Endothelial cell of umbilical vein (primary cell): ENCODE measurements around the gene TOB1. TPM values are rescaled to one million over a fixed set of nuclear protein-coding genes. Genes with fewer than 3 reads are reported as not detected.

ENCODE experiments used
- BruUV-seq: library from RNA; stranded (reverse); fragments of 400-500 nt; replicated peaks from 2 replicates; lab custom pipeline; 2021; lab: Mats Ljungman, UMichigan
- CTCF ChIA-PET: fragments of 300-600, 350-600 bp; sonication (Branson Sonifier 250); formaldehyde crosslinking; loops from one replicate; lab custom pipeline; 2021; ENCODE audit warnings: antibody characterized with exemption, inconsistent platforms; lab: Charles Lee
- POLR2A ChIA-PET: fragments of 300-600, 350-600 bp; sonication (Branson Sonifier 250); formaldehyde crosslinking; loops from one replicate; lab custom pipeline; 2021; ENCODE audit warnings: antibody characterized with exemption, inconsistent platforms; lab: Charles Lee
- DNase-seq: peaks from one replicate; pipeline ENCODE4 v3.0.0-alpha.2; 2011; ENCODE audit warnings: low read depth, low spot score
- FAIRE-seq: peaks from 2 replicates; lab custom pipeline; 2011; peaks lifted over from hg19 to GRCh38; lab: Jason Lieb, UNC
- H2AFZ ChIP-seq: 2 replicates; pipeline ENCODE4 v1.6.0; 2012; ENCODE audit warnings: low read depth, low read length, control low read depth, inconsistent platforms
- H3K27ac ChIP-seq: 2 replicates; pipeline ENCODE4 v1.5.1; 2011; ENCODE audit warnings: low read depth, mild to moderate bottlenecking, control low read depth, low read length, moderate library complexity; ENCODE audit not compliant: insufficient read depth
- H3K27me3 ChIP-seq, 2 experiments: 2 replicates each; pipeline versions ENCODE4 v1.6.0 to v1.6.1; 2011; ENCODE audit warnings: low read length in 2 of 2, mixed read lengths in 1 of 2; ENCODE audit not compliant: control insufficient read depth in 2 of 2, insufficient read depth in 2 of 2
- H3K36me3 ChIP-seq, 2 experiments: 2 replicates in 1 of 2; 3 replicates in 1 of 2; pipeline ENCODE4 v1.5.1; 2011; ENCODE audit warnings: low read length in 2 of 2, mild to moderate bottlenecking in 1 of 2, moderate library complexity in 1 of 2; ENCODE audit not compliant: control insufficient read depth in 2 of 2, insufficient read depth in 2 of 2; ENCODE audit errors: extremely low read depth in 1 of 2
- H3K4me1 ChIP-seq: 3 replicates; pipeline ENCODE4 v1.5.1; 2011; ENCODE audit warnings: mild to moderate bottlenecking, low read length; ENCODE audit not compliant: control insufficient read depth, insufficient read depth; ENCODE audit errors: extremely low read depth
- H3K4me2 ChIP-seq: 2 replicates; pipeline ENCODE4 v1.6.1; 2011; ENCODE audit warnings: low read length, control low read depth, mixed read lengths; ENCODE audit not compliant: insufficient read depth
- H3K4me3 ChIP-seq, 3 experiments: fragments of 200-600 bp in 1 of 3; sonication (generic), shearing (Covaris generic) in 1 of 3; replicated peaks in 1 of 3; 2 replicates each; pipeline ENCODE4 v1.5.1; 2011 to 2016; ENCODE audit warnings: control low read depth in 3 of 3, low read length in 3 of 3, mild to moderate bottlenecking in 2 of 3, inconsistent platforms in 1 of 3, low read depth in 1 of 3, moderate library complexity in 1 of 3; ENCODE audit not compliant: insufficient read depth in 1 of 3
- H3K79me2 ChIP-seq: 2 replicates; pipeline ENCODE4 v1.6.0; 2012; ENCODE audit warnings: low read length, inconsistent platforms; ENCODE audit not compliant: control insufficient read depth, insufficient read depth
- H3K9ac ChIP-seq: replicated peaks from 2 replicates; pipeline ENCODE3; 2011; ENCODE audit warnings: low read length, control low read depth; ENCODE audit not compliant: insufficient read depth; ENCODE audit errors: extremely low read depth
- H3K9me1 ChIP-seq: replicated peaks from 3 replicates; pipeline ENCODE4 v1.6.0; 2011; ENCODE audit warnings: mild to moderate bottlenecking, low read length; ENCODE audit not compliant: control insufficient read depth, insufficient read depth; ENCODE audit errors: extremely low read depth
- H3K9me3 ChIP-seq: replicated peaks from 2 replicates; pipeline ENCODE4 v1.5.1; 2012; ENCODE audit warnings: low read length, inconsistent platforms; ENCODE audit not compliant: control insufficient read depth, insufficient read depth
- H4K20me1 ChIP-seq: replicated peaks from 2 replicates; pipeline ENCODE3; 2011; ENCODE audit warnings: mild to moderate bottlenecking, low read length; ENCODE audit not compliant: control insufficient read depth, insufficient read depth; ENCODE audit errors: extremely low read depth
- CTCF ChIP-seq, 2 donors: IDR thresholded peaks; 1 replicate in 1 of 2; 2 replicates in 1 of 2; pipeline ENCODE4 v1.5.1; 2011; ENCODE audit warnings: low read length in 2 of 2, mild to moderate bottlenecking in 2 of 2, moderate library complexity in 2 of 2, control low read depth in 1 of 2, inconsistent platforms in 1 of 2, low read depth in 1 of 2; ENCODE audit not compliant: insufficient read depth in 1 of 2; ENCODE audit errors: extremely low read depth in 1 of 2
- EZH2 ChIP-seq: IDR thresholded peaks from 2 replicates; pipeline ENCODE4 v1.6.1; 2012; ENCODE audit warnings: borderline replicate concordance, low read depth, mild to moderate bottlenecking, moderate library complexity, low read length, inconsistent platforms; ENCODE audit not compliant: severe bottlenecking
- FOS ChIP-seq: IDR thresholded peaks from 2 replicates; pipeline ENCODE4 v1.6.1; 2011; ENCODE audit warnings: mild to moderate bottlenecking, low read length, moderate library complexity, borderline replicate concordance; ENCODE audit not compliant: insufficient read depth
- GATA2 ChIP-seq: IDR thresholded peaks from 2 replicates; pipeline ENCODE4 v1.7.0; 2011; ENCODE audit warnings: low read depth, mild to moderate bottlenecking, moderate library complexity, mixed read lengths, low read length; ENCODE audit not compliant: insufficient read length, insufficient read depth
- JUN ChIP-seq: IDR thresholded peaks from 2 replicates; pipeline ENCODE4 v1.6.1; 2011; ENCODE audit warnings: borderline replicate concordance, low read depth; ENCODE audit not compliant: insufficient read length, insufficient read depth
- MYC ChIP-seq: IDR thresholded peaks from one replicate; pipeline ENCODE4 v1.6.1; 2011; ENCODE audit warnings: mild to moderate bottlenecking, low read depth, low read length
- POLR2A ChIP-seq: IDR thresholded peaks from 2 replicates; pipeline ENCODE4 v1.6.1; 2012; ENCODE audit warnings: low read depth, mild to moderate bottlenecking, control low read depth, low read length
- POLR2AphosphoS5 ChIP-seq: IDR thresholded peaks from 2 replicates; pipeline ENCODE4 v1.6.1; 2012; ENCODE audit warnings: low read depth, mild to moderate bottlenecking, control low read depth, low read length, moderate library complexity; ENCODE audit not compliant: insufficient read depth
- dilution Hi-C: fragments of 300-500 bp; cut with MboI; formaldehyde crosslinking; loops from one replicate; pipeline ENCODE4 v1.15.0; 2019; ENCODE audit warnings: low sequenced_read_pairs; ENCODE audit not compliant: extremely low pct_ligation_motif_present
- intact Hi-C: fragments of 100-400 bp; cut with micrococcal nuclease; formaldehyde crosslinking; loops from one replicate; pipeline ENCODE4 v1.10.0; 2022
- polyA plus RNA-seq, 4 experiments: library from polyadenylated mRNA; depleted of rRNA in 3 of 4; stranded (reverse) in 3 of 4; unstranded in 1 of 4; fragments of >200 nt; gene quantifications; 2 replicates each; pipeline versions ENCODE4 v1.2.1 to v1.2.3, GENCODE V29; 2011 to 2012; ENCODE audit warnings: missing spikeins in 1 of 4
- total RNA-seq: library from RNA; stranded (reverse); gene quantifications from 2 replicates; pipeline ENCODE4 v1.2.3, GENCODE V29; 2021
- TF ChIP-seq, protein P1 (sequence below): IDR thresholded peaks from 2 replicates; pipeline ENCODE4 v1.6.1; 2011; ENCODE audit not compliant: insufficient read depth, insufficient read length

Gene TOB1
- total and polyA plus RNA-seq, 2 donors (not counting 3 experiments of a cell fraction or from before 2014, with no cell fraction given) = 3.3 to 12.9 TPM

- Histone ChIP-seq H3K36me3 (no peaks in the 10 kb centered on the region), H3K9me3 (no peaks in the 10 kb centered on the region), H4K20me1 (no peaks in the 10 kb centered on the region), H2AFZ (no peak overlapping the region), H3K27ac (no peak overlapping the region), H3K4me3 (no peak overlapping the region), H3K27me3 (peaks cover 2 to 3% of the 10 kb centered on the region in 2 experiments), H3K4me1 (no peaks in the 10 kb centered on the region), H3K4me2 (no peak overlapping the region), H3K9ac (no peak overlapping the region), H3K79me2 (no peaks in the 10 kb centered on the region), H3K9me1 (no peaks in the 10 kb centered on the region)
- dilution Hi-C loops = no loop called here
- no peak for FAIRE-seq
- DNase-seq = no peak
- CTCF ChIA-PET = interaction anchor here (0.6 to 3.2 kb wide), 8 partner anchors 10 to 470 kb away, joined by 3 to 15 read pairs (median 7); no protein-coding TSS in a partner anchor
- TF ChIP-seq EZH2 = no peak
- TF ChIP-seq GATA2 = no peak
- no peak for TF ChIP-seq JUN
- TF ChIP-seq FOS = no peak
- no peak for TF ChIP-seq POLR2AphosphoS5
- TF ChIP-seq, protein P1, sequence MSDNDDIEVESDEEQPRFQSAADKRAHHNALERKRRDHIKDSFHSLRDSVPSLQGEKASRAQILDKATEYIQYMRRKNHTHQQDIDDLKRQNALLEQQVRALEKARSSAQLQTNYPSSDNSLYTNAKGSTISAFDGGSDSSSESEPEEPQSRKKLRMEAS = no peak
- no peak for TF ChIP-seq CTCF (IDR thresholded peaks at IDR 0.05; ENCODE audit: extremely low read depth in 1 of 2, insufficient read depth in 1 of 2, low read depth in 1 of 2, low read length in 2 of 2)
- TF ChIP-seq MYC = no peak
- no peak for TF ChIP-seq POLR2A
- POLR2A ChIA-PET = no interaction called here
- no TSS peak for BruUV-seq
- intact Hi-C loops = no loop called here
These were observed 35.8 kb downstream of the TOB1 start for GRCh38 chr17:50830352-50830751.
